Duodenal mucosa (tissue), 2 donors: ENCODE results near the gene MARCHF10.
"Not testable (repeated sequence)": the region's sequence is repeated elsewhere in the genome, so short reads cannot be mapped to it uniquely, and the experiment has no call there.

Source experiments
- H3K27ac ChIP-seq: one replicate; pipeline ENCODE4 v1.7.0; 2013; ENCODE audit warnings: low read depth, low read length
- H3K27me3 ChIP-seq, 2 donors: one replicate each; pipeline ENCODE4 v1.7.0; 2013; ENCODE audit warnings: low read length in 2 of 2, control low read depth in 1 of 2; ENCODE audit not compliant: insufficient read depth in 2 of 2, control insufficient read depth in 1 of 2
- H3K36me3 ChIP-seq, 2 donors: one replicate each; pipeline ENCODE4 v1.7.0; 2013; ENCODE audit warnings: low read length in 2 of 2, control low read depth in 1 of 2; ENCODE audit not compliant: insufficient read depth in 2 of 2, control insufficient read depth in 1 of 2
- H3K4me1 ChIP-seq, 2 donors: one replicate each; pipeline ENCODE4 v1.7.0; 2013; ENCODE audit warnings: low read length in 2 of 2, control low read depth in 1 of 2; ENCODE audit not compliant: insufficient read depth in 2 of 2, control insufficient read depth in 1 of 2
- H3K4me3 ChIP-seq, 2 donors: one replicate each; pipeline ENCODE4 v1.7.0; 2013; ENCODE audit warnings: low read length in 2 of 2, low read depth in 1 of 2
- H3K9ac ChIP-seq, 2 donors: one replicate each; pipeline ENCODE4 v1.7.0; 2013; ENCODE audit warnings: low read length in 2 of 2, low read depth in 1 of 2
- H3K9me3 ChIP-seq, 2 donors: one replicate each; pipeline ENCODE4 v1.7.0; 2013; ENCODE audit warnings: low read length in 2 of 2, control low read depth in 1 of 2; ENCODE audit not compliant: control insufficient read depth in 1 of 2

The MARCHF10 gene, protein sequence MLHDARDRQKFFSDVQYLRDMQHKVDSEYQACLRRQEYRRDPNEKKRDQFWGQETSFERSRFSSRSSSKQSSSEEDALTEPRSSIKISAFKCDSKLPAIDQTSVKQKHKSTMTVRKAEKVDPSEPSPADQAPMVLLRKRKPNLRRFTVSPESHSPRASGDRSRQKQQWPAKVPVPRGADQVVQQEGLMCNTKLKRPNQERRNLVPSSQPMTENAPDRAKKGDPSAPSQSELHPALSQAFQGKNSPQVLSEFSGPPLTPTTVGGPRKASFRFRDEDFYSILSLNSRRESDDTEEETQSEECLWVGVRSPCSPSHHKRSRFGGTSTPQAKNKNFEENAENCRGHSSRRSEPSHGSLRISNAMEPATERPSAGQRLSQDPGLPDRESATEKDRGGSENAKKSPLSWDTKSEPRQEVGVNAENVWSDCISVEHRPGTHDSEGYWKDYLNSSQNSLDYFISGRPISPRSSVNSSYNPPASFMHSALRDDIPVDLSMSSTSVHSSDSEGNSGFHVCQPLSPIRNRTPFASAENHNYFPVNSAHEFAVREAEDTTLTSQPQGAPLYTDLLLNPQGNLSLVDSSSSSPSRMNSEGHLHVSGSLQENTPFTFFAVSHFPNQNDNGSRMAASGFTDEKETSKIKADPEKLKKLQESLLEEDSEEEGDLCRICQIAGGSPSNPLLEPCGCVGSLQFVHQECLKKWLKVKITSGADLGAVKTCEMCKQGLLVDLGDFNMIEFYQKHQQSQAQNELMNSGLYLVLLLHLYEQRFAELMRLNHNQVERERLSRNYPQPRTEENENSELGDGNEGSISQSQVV

DNA sequence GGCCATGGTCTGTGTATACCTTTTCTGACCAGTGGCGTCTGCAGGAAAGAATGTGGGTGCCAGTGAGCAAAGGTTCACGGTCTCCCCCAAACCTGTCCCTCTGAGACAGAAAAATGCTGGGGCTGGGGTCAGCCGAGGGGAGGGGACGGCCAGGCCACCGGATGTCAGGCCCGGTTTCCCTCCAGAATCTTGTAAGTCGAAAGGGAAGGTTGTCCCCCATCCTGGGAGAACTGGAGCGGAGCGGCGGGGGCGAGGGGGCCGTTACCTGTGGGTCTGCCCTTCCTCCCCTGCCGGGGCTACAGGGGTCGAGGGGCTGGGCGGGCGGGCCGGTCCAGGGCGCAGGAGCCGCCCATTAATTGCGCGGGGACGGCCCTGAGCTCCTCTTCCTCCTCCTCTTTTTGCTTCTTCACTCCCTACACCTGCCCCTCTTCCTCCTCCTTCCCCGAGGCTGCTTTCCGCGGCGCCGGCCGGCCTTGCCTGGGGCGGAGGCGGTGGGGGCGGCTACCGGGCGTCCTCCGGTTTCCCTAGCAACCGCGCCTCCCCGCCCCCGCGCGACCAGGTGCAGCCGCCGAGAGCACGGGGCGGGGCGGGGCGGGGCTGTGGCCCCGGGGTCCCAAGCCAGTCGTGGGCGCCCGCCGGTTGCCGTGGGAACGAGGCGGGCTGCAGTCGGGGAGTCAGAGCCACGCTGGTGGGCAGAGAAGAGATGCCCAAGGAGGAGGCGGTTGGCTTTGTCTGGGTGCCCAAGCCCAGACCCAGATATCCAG lies at the start of gene MARCHF10:
MARCHF10 (minus strand) TSS at position 503 of the 764 bp plus-strand sequence. CDS start 6,579 bp downstream, outside the sequence.
- Histone ChIP-seq H3K9me3 (no peaks in the 10 kb centered on the region), H3K27ac (no peak within 1 kb of the TSS), H3K9ac (no peak within 1 kb of the TSS), H3K36me3 (no peaks in the 10 kb centered on the region), H3K4me1 (no peaks in the 10 kb centered on the region), H3K27me3 (peaks cover 0 to 9% of the 10 kb centered on the region in 2 donors), H3K4me3 (no peak within 1 kb of the TSS)

GRCh38 chr17:62857526-62857925 lies 49.4 kb upstream of the MARCHF10 start:
- H3K27ac ChIP-seq, result no peak overlapping the region
- H3K4me1 ChIP-seq, result no peaks in the 10 kb centered on the region
- no peak overlapping the region for H3K4me3 ChIP-seq
- H3K27me3 ChIP-seq, result peaks cover 0 to 3% of the 10 kb centered on the region in 2 donors
- H3K9ac ChIP-seq, result no peak overlapping the region
- H3K36me3 ChIP-seq, result no peaks in the 10 kb centered on the region
- H3K9me3 ChIP-seq, result no peaks in the 10 kb centered on the region

GRCh38 chr17:62856594-62856993 lies 48.5 kb upstream of the MARCHF10 start:
- H3K4me3 ChIP-seq, result no peak overlapping the region
- H3K4me1 ChIP-seq, result no peaks in the 10 kb centered on the region
- H3K9me3 ChIP-seq, result no peaks in the 10 kb centered on the region
- H3K27ac ChIP-seq, result no peak overlapping the region
- H3K36me3 ChIP-seq, result no peaks in the 10 kb centered on the region
- H3K9ac ChIP-seq, result no peak overlapping the region
- H3K27me3 ChIP-seq, result peaks cover 0 to 3% of the 10 kb centered on the region in 2 donors

GRCh38 chr17:62855156-62855555 lies 47.0 kb upstream of the MARCHF10 start:
- H3K36me3 ChIP-seq, result no peaks in the 10 kb centered on the region
- H3K9ac ChIP-seq, result no peak overlapping the region
- no peak overlapping the region for H3K27ac ChIP-seq
- H3K27me3 ChIP-seq, result peaks cover 0 to 3% of the 10 kb centered on the region in 2 donors
- H3K4me1 ChIP-seq, result no peaks in the 10 kb centered on the region
- H3K9me3 ChIP-seq, result no peaks in the 10 kb centered on the region
- H3K4me3 ChIP-seq, result no peak overlapping the region

GRCh38 chr17:62854098-62854680 lies 46.1 kb upstream of the MARCHF10 start:
- H3K9me3 ChIP-seq, result no peaks in the 10 kb centered on the region
- H3K27ac ChIP-seq, result no peak overlapping the region

DNA sequence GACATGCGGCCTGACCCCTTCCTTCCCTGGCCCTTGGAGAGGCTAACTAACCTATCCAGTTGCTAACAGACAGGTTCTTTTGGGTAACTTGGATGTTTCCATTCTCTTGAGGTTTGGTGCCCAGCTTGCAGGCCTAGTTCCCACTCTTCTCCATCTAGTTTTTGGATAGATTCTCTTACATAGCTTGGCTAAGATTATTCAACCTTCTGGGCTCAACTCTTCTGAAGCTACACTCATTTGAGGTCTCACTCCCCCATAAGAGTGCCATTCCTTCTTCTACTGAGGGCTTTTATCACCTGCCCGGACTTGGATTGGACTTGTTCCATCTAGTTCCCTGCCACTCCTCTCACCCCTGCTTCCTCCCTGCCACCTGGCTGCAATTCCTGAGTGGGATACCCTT lies 44.1 kb upstream of the MARCHF10 start:
- Histone ChIP-seq H3K9me3 (no peaks in the 10 kb centered on the region), H3K36me3 (no peaks in the 10 kb centered on the region), H3K4me3 (no peak overlapping the region), H3K9ac (no peak overlapping the region), H3K4me1 (no peaks in the 10 kb centered on the region), H3K27ac (no peak overlapping the region), H3K27me3 (peaks cover 0 to 3% of the 10 kb centered on the region in 2 donors)

More at GRCh38 chr17:62854098-62854680, 46.1 kb upstream of the MARCHF10 start:
- Histone ChIP-seq H3K4me3 (no peak overlapping the region), H3K27me3 (peaks cover 0 to 3% of the 10 kb centered on the region in 2 donors), H3K36me3 (no peaks in the 10 kb centered on the region), H3K9ac (no peak overlapping the region), H3K4me1 (no peaks in the 10 kb centered on the region)

GRCh38 chr17:62849591-62850415 lies 41.7 kb upstream of the MARCHF10 start:
- H3K9me3 ChIP-seq, H3K36me3 ChIP-seq, H3K9ac ChIP-seq, H3K4me1 ChIP-seq, H3K27ac ChIP-seq, H3K4me3 ChIP-seq, H3K27me3 ChIP-seq: not testable (repeated sequence)

DNA sequence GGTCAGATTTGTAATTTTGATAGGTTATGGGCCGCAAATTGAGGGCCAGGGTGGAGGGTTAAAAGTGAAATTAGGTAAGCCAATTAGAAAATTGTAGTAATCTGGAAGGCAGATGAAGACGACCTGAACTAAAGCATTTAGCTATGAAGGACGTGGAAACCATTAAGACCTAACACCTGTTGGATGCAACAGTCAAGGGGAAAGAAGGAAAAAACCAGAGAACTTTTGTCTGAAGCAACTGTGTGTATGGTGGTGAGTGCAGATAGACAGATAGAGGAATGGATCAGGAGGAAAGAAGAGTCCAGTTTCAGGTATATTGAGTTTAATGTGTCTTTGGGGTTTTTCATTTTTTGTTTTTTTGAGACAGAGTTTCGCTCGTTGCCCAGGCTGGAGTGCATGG lies 40.2 kb upstream of the MARCHF10 start:
- no peaks in the 10 kb centered on the region for H3K27me3 ChIP-seq

GRCh38 chr17:62847426-62847825 lies 39.3 kb upstream of the MARCHF10 start:
- no peak overlapping the region for H3K27ac ChIP-seq
- no peak overlapping the region for H3K9ac ChIP-seq
- H3K9me3 ChIP-seq, result no peaks in the 10 kb centered on the region
- no peaks in the 10 kb centered on the region for H3K27me3 ChIP-seq
- H3K4me3 ChIP-seq, result no peak overlapping the region
- H3K4me1 ChIP-seq, result no peaks in the 10 kb centered on the region
- no peaks in the 10 kb centered on the region for H3K36me3 ChIP-seq

More for the DNA sequence above, 40.2 kb upstream of the MARCHF10 start:
- Histone ChIP-seq H3K27ac (no peak overlapping the region), H3K36me3 (no peaks in the 10 kb centered on the region), H3K9me3 (no peaks in the 10 kb centered on the region), H3K9ac (no peak overlapping the region), H3K4me3 (no peak overlapping the region), H3K4me1 (no peaks in the 10 kb centered on the region)
